Measurements from ENCODE around the gene FCHSD2. TPM values are rescaled to one million over a fixed set of nuclear protein-coding genes. Genes with fewer than 3 reads are reported as not detected.
"Not testable (repeated sequence)": the region's sequence is repeated elsewhere in the genome, so short reads cannot be mapped to it uniquely, and the experiment has no call there.

The FCHSD2 gene
- total RNA-seq, 1 experiment from 2014 or later, result 9.8 TPM

- Histone ChIP-seq H3K27me3 (no peaks in the 10 kb centered on the region), H3K4me3 (no peak overlapping the region), H3K36me3 (no peaks in the 10 kb centered on the region), H3K4me1 (no peaks in the 10 kb centered on the region), H3K9me3 (replicated peaks) (no peaks in the 10 kb centered on the region), H3K27ac (no peak overlapping the region)
- DNase-seq, result no peak
These were observed 46.5 kb downstream of the FCHSD2 start for GRCh38 chr11:73095613-73096012.

GRCh38 chr11:73091521-73092305 is 50.4 kb downstream of the FCHSD2 start:
- Histone ChIP-seq H3K9me3 (replicated peaks) (no peaks in the 10 kb centered on the region), H3K36me3 (no peaks in the 10 kb centered on the region), H3K27me3 (no peaks in the 10 kb centered on the region), H3K4me1 (no peaks in the 10 kb centered on the region), H3K4me3 (no peak overlapping the region), H3K27ac (no peak overlapping the region)
- no peak for DNase-seq

GRCh38 chr11:73087730-73088129 is 54.4 kb downstream of the FCHSD2 start:
- no peaks in the 10 kb centered on the region for H3K27me3 ChIP-seq
- H3K27ac ChIP-seq, result no peak overlapping the region
- no peak overlapping the region for H3K4me3 ChIP-seq
- no peak for DNase-seq
- no peaks in the 10 kb centered on the region for H3K4me1 ChIP-seq
- H3K9me3 ChIP-seq (replicated peaks), result no peaks in the 10 kb centered on the region
- H3K36me3 ChIP-seq, result no peaks in the 10 kb centered on the region

GRCh38 chr11:73085189-73085875 is 56.8 kb downstream of the FCHSD2 start:
- Histone ChIP-seq H3K4me3 (no peak overlapping the region), H3K36me3 (no peaks in the 10 kb centered on the region), H3K4me1 (no peaks in the 10 kb centered on the region), H3K27me3 (no peaks in the 10 kb centered on the region), H3K27ac (no peak overlapping the region), H3K9me3 (replicated peaks) (no peaks in the 10 kb centered on the region)
- DNase-seq, result no peak

- Histone ChIP-seq H3K9me3 (replicated peaks) (peaks cover 6% of the 10 kb centered on the region), H3K4me1 (no peaks in the 10 kb centered on the region), H3K27ac (no peak overlapping the region), H3K4me3 (no peak overlapping the region), H3K27me3 (no peaks in the 10 kb centered on the region), H3K36me3 (0 out of 2 replicates have a peak, but pooled peaks cover 3% of the 10 kb centered on the region)
- no peak for DNase-seq
These were observed 63.5 kb downstream of the FCHSD2 start for GRCh38 chr11:73078631-73079030.

GRCh38 chr11:73077454-73077853 is 64.7 kb downstream of the FCHSD2 start:
- Histone ChIP-seq H3K4me1 (0 out of 2 replicates have a peak, but pooled peaks cover 3% of the 10 kb centered on the region), H3K27me3 (no peaks in the 10 kb centered on the region), H3K9me3 (replicated peaks) (peaks cover 6% of the 10 kb centered on the region), H3K36me3 (0 out of 2 replicates have a peak, but pooled peaks cover 3% of the 10 kb centered on the region), H3K4me3 (no peak overlapping the region), H3K27ac (no peak overlapping the region)
- DNase-seq, result no peak

- no peak for DNase-seq
- 0 out of 2 replicates have a peak, but pooled peaks cover 3% of the 10 kb centered on the region for H3K36me3 ChIP-seq
- H3K4me1 ChIP-seq, result 0 out of 2 replicates have a peak, but pooled peaks cover 3% of the 10 kb centered on the region
- H3K9me3 ChIP-seq (replicated peaks), result peaks cover 6% of the 10 kb centered on the region
- no peak overlapping the region for H3K4me3 ChIP-seq
- H3K27ac ChIP-seq, result no peak overlapping the region
- no peaks in the 10 kb centered on the region for H3K27me3 ChIP-seq
These were observed 67.8 kb downstream of the FCHSD2 start for GRCh38 chr11:73074319-73074718.

GRCh38 chr11:73072935-73073481 is 69.1 kb downstream of the FCHSD2 start:
- Histone ChIP-seq H3K9me3 (replicated peaks) (peaks cover 6% of the 10 kb centered on the region), H3K36me3 (0 out of 2 replicates have a peak, but pooled peaks cover 3% of the 10 kb centered on the region), H3K27ac (no peak overlapping the region), H3K4me1 (0 out of 2 replicates have a peak, but pooled peaks cover 3% of the 10 kb centered on the region), H3K4me3 (no peak overlapping the region), H3K27me3 (no peaks in the 10 kb centered on the region)
- no peak for DNase-seq

GRCh38 chr11:73070653-73071052 is 71.5 kb downstream of the FCHSD2 start:
- no peak overlapping the region for H3K4me3 ChIP-seq
- H3K36me3 ChIP-seq, result no peaks in the 10 kb centered on the region
- H3K27ac ChIP-seq, result no peak overlapping the region
- H3K9me3 ChIP-seq (replicated peaks), result no peaks in the 10 kb centered on the region
- H3K27me3 ChIP-seq, result no peaks in the 10 kb centered on the region
- H3K4me1 ChIP-seq, result 0 out of 2 replicates have a peak, but pooled peaks cover 3% of the 10 kb centered on the region
- no peak for DNase-seq

- not testable (repeated sequence) for H3K4me3 ChIP-seq; H3K27me3 ChIP-seq; H3K27ac ChIP-seq; H3K9me3 ChIP-seq (replicated peaks); DNase-seq; H3K36me3 ChIP-seq; H3K4me1 ChIP-seq
These were observed 80.2 kb downstream of the FCHSD2 start for GRCh38 chr11:73061857-73062424.

GRCh38 chr11:73061434-73061833 is 80.7 kb downstream of the FCHSD2 start:
- H3K9me3 ChIP-seq (replicated peaks); H3K4me1 ChIP-seq; H3K4me3 ChIP-seq; H3K27me3 ChIP-seq; H3K36me3 ChIP-seq; DNase-seq; H3K27ac ChIP-seq: not testable (repeated sequence)

- H3K4me3 ChIP-seq, result no peak overlapping the region
- H3K36me3 ChIP-seq, result no peaks in the 10 kb centered on the region
- H3K27ac ChIP-seq, result no peak overlapping the region
- H3K27me3 ChIP-seq, result no peaks in the 10 kb centered on the region
- H3K4me1 ChIP-seq, result no peaks in the 10 kb centered on the region
- H3K9me3 ChIP-seq (replicated peaks), result no peaks in the 10 kb centered on the region
- no peak for DNase-seq
These were observed 82.2 kb downstream of the FCHSD2 start for GRCh38 chr11:73059915-73060314.

- Histone ChIP-seq H3K27me3 (no peaks in the 10 kb centered on the region), H3K4me3 (no peak overlapping the region), H3K9me3 (replicated peaks) (no peaks in the 10 kb centered on the region), H3K27ac (no peak overlapping the region), H3K36me3 (no peaks in the 10 kb centered on the region), H3K4me1 (no peaks in the 10 kb centered on the region)
- DNase-seq, result no peak
These were observed 83.0 kb downstream of the FCHSD2 start for GRCh38 chr11:73058989-73059674.

GRCh38 chr11:73055655-73056354 is 86.3 kb downstream of the FCHSD2 start:
- no peaks in the 10 kb centered on the region for H3K4me1 ChIP-seq
- no peak for DNase-seq

More at GRCh38 chr11:73055655-73056354, 86.3 kb downstream of the FCHSD2 start:
- Histone ChIP-seq H3K9me3 (replicated peaks) (no peaks in the 10 kb centered on the region), H3K4me3 (no peak overlapping the region), H3K36me3 (no peaks in the 10 kb centered on the region), H3K27me3 (no peaks in the 10 kb centered on the region), H3K27ac (no peak overlapping the region)
